Activated naive CD4-positive, alpha-beta T cell (primary cell): ENCODE results near the gene ANKRD11.
"Not testable (repeated sequence)": the region's sequence is repeated elsewhere in the genome, so short reads cannot be mapped to it uniquely, and the experiment has no call there.

ENCODE experiments used
- DNase-seq, 4 experiments: peaks; one replicate each; lab custom pipeline; 2025; lab: John Stamatoyannopoulos, UW

ANKRD11 gene

DNA sequence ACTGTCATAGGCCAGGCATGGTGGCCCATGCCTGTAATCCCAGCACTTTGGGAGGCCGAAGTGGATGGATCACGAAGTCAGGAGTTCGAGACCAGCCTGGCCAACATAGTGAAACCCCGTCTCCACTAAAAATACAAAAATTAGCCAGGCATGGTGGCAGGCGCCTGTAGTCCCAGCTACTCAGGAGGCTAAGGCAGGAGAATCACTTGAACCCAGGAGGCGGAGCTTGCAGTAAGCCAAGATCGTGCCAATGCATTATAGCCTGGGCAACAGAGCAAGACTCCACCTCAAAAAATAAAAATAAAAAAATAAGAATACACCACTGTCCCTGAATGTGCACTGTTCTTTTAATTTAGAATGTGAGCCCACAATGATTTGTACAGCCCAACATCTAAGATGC is 61.8 kb downstream of the ANKRD11 start:
- not testable (repeated sequence) for DNase-seq

DNA sequence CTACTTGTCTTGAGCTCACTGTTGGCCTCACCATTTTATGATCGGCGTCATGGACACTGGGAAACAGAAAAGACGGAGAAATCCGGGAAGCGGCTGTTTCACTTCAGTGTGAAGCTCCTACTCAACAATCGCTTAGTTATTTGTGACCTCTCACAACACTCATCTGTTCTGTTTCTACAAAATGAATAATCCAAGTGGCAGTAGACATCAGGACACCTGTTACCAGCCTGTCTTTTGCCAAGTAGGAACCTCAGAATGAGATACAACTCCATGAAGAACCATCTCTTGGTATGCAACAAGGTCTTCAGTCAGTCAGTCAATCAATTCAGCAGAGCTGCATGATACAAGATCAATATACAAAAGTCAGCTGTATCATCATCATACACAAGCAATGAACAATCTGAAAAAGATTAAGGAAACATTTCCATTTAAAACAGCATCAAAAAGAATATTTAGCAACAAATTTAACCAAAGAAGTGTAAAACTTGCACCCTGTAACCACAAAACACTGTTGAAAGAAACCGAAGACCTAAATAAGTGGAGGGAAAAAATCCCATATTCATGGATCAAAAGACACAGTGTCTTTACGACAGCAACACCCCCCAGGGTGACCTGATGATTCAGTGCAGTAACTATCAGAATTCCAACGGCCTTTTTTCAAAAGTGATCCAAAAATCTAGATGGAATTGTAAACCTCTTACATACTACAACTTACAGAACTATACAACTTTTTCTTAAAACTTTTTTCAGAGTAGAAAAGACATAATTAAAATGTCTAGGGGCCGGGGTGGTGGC is 63.4 kb downstream of the ANKRD11 start:
- DNase-seq, result no peak

DNA sequence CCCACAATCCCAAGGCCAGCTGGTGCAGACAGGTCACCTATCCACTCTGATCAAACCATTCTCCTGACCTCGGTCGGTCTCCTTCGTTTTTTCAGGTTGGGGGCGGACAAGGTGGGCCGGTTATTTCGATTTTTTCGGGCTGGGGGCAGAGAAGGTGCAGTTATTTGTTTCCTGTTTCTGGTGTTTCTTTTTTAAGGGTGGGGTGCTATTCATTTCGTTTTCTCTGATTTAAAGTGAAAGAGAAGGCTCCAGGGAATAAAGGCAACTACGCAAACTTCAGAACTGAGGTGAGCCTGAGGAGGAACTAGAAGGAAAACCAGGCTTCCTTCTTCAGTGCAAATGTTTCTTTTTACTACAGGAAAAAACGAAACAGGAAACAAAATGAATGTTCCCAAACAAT is 64.8 kb downstream of the ANKRD11 start:
- no peak for DNase-seq

DNA sequence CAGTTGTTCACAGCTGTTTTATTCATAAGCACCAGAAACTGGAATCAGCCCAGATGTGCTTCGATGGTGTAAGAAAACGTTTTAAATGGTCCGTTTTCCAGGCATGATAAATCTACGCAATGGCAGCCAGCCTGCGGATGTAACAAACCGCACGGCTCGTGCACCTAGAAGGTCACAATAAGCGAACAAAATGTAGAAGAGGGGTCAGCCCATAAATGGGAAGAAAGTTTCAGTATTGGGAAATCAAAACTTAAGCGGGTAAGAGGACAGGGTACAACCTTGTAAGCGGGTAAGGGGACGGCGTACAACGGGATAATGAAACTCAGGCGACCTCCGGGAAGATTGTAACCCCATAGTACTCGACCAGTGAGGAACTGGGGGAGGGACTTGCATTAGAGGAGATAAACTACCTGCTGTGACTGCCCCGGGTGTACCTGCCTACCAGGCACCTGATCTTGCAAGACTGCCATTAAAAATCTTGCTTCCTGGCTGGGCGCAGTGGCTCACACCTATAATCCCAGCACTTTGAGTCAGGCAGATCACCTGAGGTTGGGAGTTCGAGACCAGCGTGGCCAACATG is 66.6 kb downstream of the ANKRD11 start:
- no peak for DNase-seq

DNA sequence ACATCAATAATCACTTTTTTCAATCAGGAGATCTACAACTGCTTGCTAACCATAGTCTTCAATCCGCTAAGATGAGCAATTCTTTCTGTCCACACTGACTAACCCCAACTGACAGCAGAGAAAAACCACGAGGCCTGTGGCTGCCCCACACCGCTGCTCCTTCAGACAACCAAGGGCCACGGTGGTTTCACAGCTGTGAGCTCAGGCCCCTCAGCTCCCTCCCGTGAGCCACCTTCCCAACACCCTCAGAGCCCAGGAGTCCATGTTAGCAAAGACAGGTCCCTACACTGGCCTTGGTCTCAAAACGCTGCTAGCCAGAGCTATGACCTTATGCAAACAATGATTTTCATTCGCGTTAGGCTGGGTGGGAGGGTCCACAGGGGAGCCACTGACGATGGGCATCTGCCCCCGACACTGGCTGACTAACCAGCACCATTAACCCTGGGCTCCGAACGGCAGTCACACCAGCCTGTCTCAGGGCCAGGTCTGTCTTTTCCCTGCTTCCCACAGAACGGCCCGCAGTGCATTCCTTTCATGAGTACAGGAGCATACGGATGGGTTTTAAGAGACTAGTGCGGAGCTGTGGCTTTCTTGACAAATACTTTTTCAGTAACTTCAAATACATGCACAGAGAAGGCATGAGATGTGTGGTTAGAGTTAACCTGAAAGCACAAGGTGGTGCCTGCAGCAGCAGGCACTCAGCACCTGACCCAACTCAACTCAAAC is 67.3 kb downstream of the ANKRD11 start:
- no peak for DNase-seq

DNA sequence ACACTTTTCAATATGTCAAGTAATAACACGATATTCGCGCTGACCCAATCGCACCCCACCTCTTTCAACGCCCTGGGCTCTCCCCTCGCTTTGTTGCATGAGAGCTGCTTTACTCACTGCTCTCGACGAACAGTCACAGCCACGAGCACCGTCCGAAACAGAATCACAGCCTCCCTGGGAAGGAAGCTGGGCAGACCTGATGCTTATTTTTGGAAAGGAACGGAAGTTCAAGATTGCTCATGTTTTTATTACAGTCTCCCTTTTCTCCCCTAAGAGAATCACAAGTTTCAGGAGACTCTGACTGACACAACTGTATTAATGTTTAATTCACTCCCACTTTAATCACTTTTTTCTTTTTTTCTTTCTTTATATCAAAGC is 67.8 kb downstream of the ANKRD11 start:
- no peak for DNase-seq

DNA sequence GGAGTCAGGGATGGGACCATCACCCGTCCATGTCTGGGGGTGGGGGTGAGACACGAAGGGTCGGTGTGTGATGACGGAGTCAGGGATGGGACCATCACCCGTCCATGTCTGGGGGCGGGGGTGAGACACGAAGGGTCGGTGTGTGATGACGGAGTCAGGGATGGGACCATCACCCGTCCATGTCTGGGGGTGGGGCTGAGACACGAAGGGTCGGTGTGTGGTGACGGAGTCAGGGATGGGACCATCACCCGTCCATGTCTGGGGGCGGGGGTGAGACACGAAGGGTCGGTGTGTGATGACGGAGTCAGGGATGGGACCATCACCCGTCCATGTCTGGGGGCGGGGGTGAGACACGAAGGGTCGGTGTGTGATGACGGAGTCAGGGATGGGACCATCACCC is 69.1 kb downstream of the ANKRD11 start:
- DNase-seq, result not testable (repeated sequence)

DNA sequence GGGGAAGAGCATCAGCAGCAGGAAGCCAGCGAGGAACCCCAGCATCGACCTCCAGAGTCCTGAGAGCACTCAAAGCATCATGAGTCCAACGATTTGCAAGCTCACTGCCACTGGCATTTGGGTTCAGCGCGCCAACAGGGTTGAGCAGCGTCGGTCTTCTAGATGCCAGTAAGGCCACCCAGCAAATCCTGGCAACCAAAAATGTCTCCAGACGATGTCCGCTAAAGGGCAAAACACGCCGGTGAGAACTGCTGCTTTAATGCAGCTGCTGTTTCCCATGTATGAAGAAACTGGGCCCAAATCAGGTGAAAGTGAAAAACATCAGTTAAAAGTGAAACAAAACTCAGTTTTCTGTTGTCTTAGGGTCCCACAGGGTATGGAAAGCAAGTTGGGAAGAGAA is 70.2 kb downstream of the ANKRD11 start:
- no peak for DNase-seq

DNA sequence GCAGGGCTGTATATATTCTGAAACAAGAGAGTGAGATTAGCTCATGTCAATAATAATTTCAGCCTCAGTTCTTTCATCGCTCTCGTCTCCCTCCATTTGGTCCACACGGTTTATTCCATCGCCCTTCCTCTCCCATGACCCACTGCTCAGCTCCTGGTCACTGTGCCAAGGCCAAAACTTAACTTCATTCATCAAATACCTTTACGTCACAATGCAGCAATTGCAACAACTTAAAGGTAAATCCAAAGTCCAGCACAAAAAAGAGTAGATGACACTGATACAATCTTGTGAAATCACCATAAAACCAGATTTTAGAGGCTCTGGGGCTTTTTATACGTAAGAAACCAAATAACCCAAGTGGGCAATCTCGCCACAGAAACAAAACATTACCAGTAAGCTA is 72.0 kb downstream of the ANKRD11 start:
- no peak for DNase-seq

DNA sequence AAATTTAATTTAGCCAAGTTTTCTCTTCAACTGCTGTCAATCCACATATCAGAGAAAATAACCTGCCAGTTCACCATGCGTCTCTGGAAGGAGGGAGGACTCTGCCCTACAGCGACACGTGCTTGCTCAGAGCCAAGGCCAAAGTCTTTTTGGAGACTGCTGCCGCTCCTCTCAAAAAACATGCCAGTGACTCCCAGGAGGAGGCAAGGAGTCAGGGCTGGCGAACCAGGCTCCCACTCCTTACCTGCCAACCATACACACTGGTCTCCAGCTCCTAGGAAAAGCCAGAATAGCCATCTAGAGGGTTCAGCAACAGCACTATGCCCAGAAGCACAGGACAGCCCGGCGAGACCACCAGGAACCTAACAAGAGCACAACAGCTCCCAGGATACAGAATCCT is 73.0 kb downstream of the ANKRD11 start:
- DNase-seq, result no peak

DNA sequence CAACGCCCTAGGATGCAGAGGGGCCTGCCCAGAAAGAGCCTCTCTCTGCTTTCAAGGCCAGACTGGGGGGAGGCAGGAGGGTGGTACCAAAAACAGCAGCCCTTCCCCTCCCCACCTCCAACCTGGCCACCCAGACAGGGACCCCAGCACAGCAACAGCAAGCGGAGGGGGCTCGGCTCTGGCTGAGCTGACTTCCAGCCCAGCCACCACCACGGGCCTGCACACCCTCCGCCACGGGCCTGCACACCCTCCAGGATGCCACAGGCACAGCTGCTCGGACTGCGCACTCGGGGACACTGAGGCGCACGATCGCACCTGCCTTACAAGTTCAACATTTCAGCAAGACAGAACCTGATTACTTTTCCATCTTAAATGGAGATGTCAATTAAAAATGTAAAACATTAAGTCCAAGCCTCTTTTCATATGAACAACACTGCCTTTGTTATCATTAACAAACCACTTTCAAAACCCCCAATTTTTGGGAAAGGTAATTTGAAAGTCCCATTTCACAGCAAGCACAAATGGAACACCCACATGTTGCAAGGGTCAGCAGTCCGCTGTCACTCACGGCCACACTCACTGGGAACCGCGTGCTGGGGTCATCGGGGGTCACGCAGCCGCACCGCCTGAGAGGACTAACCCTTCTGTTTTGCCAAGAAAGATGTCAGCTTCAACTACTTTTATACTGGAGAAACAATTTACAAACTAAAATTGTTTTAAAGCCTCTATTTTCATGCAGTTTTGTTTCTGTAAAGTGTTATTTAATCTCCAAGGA is 76.4 kb downstream of the ANKRD11 start:
- DNase-seq, result no peak

DNA sequence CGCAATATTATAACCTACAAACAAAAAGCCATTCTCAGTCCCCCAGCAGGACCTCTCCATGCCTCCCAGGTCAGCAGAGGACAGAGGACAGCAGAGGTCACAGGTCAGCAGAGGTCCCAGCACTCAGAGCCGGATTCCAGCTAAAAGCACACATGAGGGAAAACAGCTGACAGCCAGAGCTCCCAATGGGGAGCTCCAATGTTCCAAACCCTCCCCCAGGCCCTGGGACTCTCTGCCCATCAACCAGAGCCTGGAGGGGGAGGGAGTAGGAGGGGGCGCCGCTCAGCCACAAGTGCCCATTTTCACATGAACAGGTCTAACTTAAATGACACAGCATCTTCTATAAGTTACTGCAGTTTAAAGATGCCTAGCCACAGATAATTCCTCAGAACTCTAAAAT is 77.5 kb downstream of the ANKRD11 start:
- DNase-seq, result no peak

DNA sequence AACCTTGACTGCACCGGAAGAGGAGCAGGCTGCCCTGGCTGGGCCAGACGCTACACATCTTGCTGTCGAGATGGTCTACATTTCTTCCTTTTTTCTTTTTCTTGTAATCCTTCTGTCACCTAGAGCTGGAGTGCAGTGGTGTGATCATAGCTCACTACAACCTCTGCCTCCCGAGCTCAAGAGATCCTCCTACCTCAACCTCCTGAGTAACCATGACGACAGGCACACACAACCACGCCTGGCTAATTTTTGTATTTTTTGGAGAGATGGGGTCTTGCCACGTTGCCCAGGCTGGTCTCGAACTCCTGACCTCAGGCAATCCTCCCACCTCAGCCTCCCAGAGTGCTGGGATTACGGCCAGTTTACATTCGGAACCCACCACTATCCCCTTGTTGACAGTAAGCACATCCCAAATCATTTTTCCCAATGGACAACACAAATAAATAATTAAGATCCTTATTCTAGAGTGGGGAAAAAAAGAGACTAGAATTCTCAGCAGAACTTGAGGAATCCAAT is 79.0 kb downstream of the ANKRD11 start:
- DNase-seq, result no peak

DNA sequence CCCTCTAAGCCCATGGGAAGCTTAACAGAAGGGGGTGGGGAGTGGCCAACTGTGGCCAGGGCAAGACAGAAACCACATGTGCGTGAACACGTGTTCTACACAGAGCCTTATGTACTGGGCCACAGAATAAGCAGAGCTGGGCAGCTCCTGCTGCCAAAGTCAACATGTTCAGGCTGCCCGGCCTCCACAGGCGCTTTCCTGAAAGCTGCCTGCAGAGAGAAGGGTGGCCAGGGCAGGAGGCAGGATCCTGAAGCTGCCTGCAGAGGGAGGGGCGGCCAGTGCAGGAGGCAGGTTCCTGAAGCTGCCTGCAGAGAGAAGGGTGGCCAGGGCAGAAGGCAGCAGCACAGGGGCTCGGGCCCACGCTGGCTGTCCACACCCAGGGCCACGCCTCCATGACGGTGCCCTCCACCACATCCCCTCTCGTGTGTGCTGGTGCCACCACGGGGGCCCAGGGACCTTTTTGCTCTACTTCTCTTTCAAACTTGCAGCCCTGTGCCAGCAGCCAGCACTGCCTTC is 79.5 kb downstream of the ANKRD11 start:
- DNase-seq, result no peak

DNA sequence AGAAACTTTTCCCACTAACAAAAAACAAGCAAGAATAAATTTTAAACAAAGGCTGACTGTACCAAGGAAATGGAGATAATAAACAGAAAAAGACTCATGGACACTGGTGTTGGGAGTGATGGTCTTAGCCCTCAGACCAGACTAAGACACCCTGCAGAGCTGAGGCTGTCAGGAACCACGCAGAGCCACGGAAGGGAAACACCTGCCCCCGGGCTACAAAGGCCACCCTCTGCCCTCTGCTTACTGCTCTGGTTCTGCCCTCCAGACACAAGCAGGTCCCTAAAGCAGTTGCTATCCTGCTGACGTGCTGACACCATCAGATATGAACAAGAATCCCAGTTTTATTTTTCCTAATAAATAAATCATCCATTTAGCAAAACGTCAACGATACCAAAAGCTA is 80.0 kb downstream of the ANKRD11 start:
- no peak for DNase-seq

DNA sequence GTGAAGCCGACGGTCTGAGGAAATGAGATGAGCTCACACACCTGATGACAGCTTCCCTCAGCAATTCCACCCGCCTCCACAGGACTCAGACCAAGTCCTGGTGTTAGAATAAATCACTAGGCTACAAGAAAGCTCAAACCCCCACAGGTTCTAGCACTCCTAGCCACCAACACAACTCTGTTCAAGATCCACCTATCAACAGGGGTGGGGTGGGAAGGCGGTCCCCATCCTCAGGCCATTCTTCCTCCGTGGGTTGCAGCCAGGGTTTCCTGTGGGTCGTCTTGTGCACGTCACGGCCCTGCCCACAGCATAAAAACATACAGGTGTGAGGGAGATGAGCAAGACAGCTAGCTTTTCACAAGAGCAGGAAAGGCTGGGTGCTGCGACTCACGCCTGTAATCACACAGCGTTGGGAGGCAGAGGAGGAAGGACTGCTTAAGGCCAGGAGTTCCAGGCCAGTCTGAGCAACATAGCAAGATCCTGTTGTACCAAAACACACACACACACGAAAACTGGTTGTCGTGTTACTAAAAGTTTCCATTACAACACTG is 81.1 kb downstream of the ANKRD11 start:
- peak in 2 of 4 experiments; percentile 23 to 51 for DNase-seq

DNA sequence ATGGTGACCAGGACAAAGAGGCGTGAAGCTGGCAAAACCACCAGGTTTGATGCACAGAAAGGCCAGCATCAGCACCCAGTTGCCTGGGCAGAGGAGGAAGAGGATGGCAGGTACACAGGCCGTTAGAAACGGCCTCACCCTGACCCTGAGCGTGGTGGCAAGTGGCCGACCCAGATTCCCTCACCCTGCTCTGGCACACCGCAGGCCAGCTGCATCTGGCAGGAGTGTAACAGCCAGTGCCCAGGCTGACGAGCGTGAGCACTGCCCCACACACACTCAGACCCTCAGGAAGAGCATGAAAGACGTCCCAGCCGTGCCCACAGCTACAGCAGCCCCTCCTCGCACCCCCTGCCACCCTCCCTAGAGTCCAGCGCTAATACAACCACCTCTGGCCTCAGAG is 82.0 kb downstream of the ANKRD11 start:
- DNase-seq, result no peak

DNA sequence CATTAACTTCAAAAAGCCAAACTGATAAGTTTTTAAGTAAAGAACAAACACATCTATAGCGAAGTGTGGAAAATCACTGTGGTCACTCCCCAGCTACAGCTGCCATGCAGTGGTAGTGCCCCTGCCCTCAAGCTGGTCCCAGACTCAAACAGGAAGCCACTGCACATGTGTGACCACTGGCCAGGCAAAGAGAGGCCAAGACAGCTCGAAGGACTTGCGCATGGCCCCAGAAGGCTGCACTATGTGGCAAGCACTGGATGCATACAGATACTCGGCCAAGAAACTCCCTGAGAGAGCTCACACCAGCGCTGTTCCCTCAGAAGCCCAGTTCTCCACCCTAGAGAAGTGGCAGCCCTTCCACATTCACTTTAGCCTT is 82.4 kb downstream of the ANKRD11 start:
- no peak for DNase-seq

DNA sequence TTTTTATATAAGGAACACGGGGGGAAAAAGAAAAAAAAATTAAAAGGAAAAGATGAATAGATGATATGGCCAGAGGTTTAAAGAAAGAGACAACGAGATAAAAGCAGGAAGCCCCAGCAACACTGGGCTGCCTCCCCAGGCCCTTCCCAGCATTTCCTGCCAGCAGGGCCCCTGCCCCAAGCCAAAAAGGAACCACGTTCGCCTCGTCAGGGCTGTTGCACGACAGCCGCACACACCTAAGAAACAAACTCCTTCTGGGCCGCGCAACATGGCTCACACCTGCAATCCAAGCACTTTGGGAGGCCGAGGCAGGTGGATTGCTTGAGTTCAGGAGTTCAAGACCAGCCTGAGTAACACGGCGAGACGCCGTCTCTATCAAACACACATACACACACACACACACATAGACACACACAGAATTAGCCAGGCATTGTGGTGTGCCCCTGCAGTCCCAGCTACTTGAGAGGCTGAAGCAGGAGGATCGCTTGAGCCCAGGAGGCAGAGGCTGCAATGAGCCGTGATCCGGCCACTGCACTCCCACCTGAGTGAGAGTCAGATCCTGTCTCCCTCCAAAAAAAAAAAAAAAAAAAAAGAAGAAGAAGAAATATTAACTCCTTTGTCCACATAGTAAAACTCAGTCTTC is 83.0 kb downstream of the ANKRD11 start:
- DNase-seq, result peak in 1 of 4 experiments; percentile 19

DNA sequence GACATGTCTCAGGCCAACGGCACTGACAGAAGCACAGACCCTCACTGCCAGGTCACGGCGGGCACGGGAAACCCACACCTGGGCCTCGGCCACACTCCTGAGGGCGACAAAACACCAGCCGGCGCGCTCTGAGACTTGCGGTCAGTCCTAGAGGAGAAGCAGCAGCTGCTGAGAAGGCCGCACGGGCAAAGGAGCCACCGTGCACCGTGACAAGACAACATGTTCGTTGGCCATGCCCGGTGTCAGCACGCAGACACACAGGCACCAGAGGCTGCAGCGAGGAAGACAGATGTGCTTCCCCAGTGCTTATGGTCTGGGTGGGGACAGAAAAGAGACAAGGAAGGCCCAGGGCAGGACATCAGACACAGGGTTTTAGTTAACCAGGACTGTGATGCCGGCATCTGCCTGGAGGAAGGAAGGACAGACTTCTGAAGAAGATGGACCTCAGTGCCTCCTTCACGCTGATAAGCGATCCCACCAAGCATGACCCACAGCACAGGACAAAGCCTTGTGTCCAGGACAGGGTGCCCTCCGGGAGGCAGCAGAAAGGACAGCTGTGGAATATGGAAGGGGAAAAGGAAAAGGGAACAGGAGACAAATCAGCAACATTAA is 84.0 kb downstream of the ANKRD11 start:
- DNase-seq, result no peak

DNA sequence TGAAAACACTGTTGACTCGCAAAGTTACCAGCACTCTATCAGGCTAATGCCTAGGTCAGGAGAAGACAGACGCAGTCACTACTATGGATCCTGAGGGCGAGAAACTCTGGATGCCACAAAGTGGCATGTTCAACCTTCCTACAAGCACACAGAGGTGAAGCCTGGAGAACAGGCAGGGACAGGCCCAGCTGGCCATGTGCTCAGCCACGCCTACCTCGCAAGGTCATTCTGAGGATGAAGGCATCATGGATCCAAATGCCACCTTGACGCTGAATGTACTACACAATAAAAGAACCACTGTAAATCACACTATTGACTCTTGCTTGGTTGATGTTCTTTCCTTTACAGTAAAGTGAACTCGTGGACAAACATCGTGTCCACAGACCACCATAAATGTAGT is 85.8 kb downstream of the ANKRD11 start:
- DNase-seq, result no peak
